ENCODE measurements around the gene TNFSF18. TPM values are rescaled to one million over a fixed set of nuclear protein-coding genes. Genes with fewer than 3 reads are reported as not detected.

Gene TNFSF18
- total and polyA plus RNA-seq, 10 of the 15 experiments (the other 5 are each of a cell fraction or from before 2014, with no cell fraction given), result not detected

GRCh38 chr1:173098117-173098516, 47.4 kb upstream of the TNFSF18 start:
- DNase-seq (ENCODE audit: low read depth, low spot score) (no peak), ATAC-seq (no peak), FAIRE-seq (no peak)
- in situ Hi-C loops (cut with MboI), result no loop called here
- no peaks in the 10 kb centered on the region for H3K4me1 ChIP-seq (ENCODE audit: control insufficient read depth, insufficient read depth, low read length)
- no peak overlapping the region for H2AFZ ChIP-seq (ENCODE audit: control insufficient read depth, low read depth, low read length)
- H3K4me3 ChIP-seq, result no peak overlapping the region
- no peak overlapping the region for H3K27ac ChIP-seq (ENCODE audit: control insufficient read depth, insufficient read depth)
- ChIA-PET CTCF (no interaction called here), RAD21 (ENCODE audit: unreplicated experiment) (no interaction called here), SMC1A (ENCODE audit: uncharacterized antibody, unreplicated experiment) (no interaction called here), POLR2A (no interaction called here)
- H4K20me1 ChIP-seq (ENCODE audit: control insufficient read depth, insufficient read depth), result no peaks in the 10 kb centered on the region
- no peaks in the 10 kb centered on the region for H3K79me2 ChIP-seq (ENCODE audit: control insufficient read depth, insufficient read depth, low read length)
- intact Hi-C loops (cut with micrococcal nuclease; ENCODE audit: unreplicated experiment), result no loop called here
- no peaks in the 10 kb centered on the region for H3K36me3 ChIP-seq (ENCODE audit: control insufficient read depth in 2 of 2, insufficient read depth in 2 of 2, low read length in 1 of 2)
- no peaks in the 10 kb centered on the region; the same call in 2 of the 3 replicates for H3K9me3 ChIP-seq (replicated peaks; ENCODE audit: control insufficient read depth, insufficient read depth, low read length)
- H3K4me2 ChIP-seq (ENCODE audit: control insufficient read depth, insufficient read depth), result no peak overlapping the region
- H3K27me3 ChIP-seq (replicated peaks in 1 of 2; ENCODE audit: control insufficient read depth in 2 of 2, insufficient read depth in 2 of 2, low read length in 1 of 2), result no peaks in the 10 kb centered on the region; a peak in 1 of 4 replicates
- BruUV-seq (replicated peaks), result no TSS peak
- no peak for TF ChIP-seq SMAD5 (IDR thresholded peaks at IDR 0.05; ENCODE audit: low read depth)
- H3K9ac ChIP-seq (ENCODE audit: control insufficient read depth, insufficient read depth, low read length), result no peak overlapping the region

GRCh38 chr1:173097001-173097400, 46.3 kb upstream of the TNFSF18 start:
- intact Hi-C loops (cut with micrococcal nuclease; ENCODE audit: unreplicated experiment), result no loop called here
- ChIA-PET RAD21 (ENCODE audit: unreplicated experiment) (no interaction called here), POLR2A (no interaction called here), CTCF (no interaction called here), SMC1A (ENCODE audit: uncharacterized antibody, unreplicated experiment) (interaction anchor here (1.0 kb wide), 1 partner anchor 12 kb away, joined by 3 read pairs; no protein-coding TSS in a partner anchor)
- Histone ChIP-seq H3K27me3 (replicated peaks in 1 of 2; ENCODE audit: control insufficient read depth in 2 of 2, insufficient read depth in 2 of 2, low read length in 1 of 2) (no peaks in the 10 kb centered on the region; a peak in 1 of 4 replicates), H3K36me3 (ENCODE audit: control insufficient read depth in 2 of 2, insufficient read depth in 2 of 2, low read length in 1 of 2) (no peaks in the 10 kb centered on the region), H3K4me1 (ENCODE audit: control insufficient read depth, insufficient read depth, low read length) (no peaks in the 10 kb centered on the region), H3K27ac (ENCODE audit: control insufficient read depth, insufficient read depth) (no peak overlapping the region), H4K20me1 (ENCODE audit: control insufficient read depth, insufficient read depth) (no peaks in the 10 kb centered on the region), H3K4me2 (ENCODE audit: control insufficient read depth, insufficient read depth) (no peak overlapping the region), H3K9me3 (replicated peaks; ENCODE audit: control insufficient read depth, insufficient read depth, low read length) (no peaks in the 10 kb centered on the region), H3K4me3 (no peak overlapping the region), H3K9ac (ENCODE audit: control insufficient read depth, insufficient read depth, low read length) (no peak overlapping the region), H3K79me2 (ENCODE audit: control insufficient read depth, insufficient read depth, low read length) (no peaks in the 10 kb centered on the region), H2AFZ (ENCODE audit: control insufficient read depth, low read depth, low read length) (no peak overlapping the region)
- no TSS peak for BruUV-seq (replicated peaks)
- DNase-seq (ENCODE audit: low read depth, low spot score), result no peak
- no peak for ATAC-seq
- FAIRE-seq, result no peak
- TF ChIP-seq NR2C2 (IDR thresholded peaks at IDR 0.05; ENCODE audit: borderline replicate concordance, control insufficient read depth, insufficient read length, low read depth) (no peak), ZNF622 (IDR thresholded peaks at IDR 0.05) (no peak), MYB (IDR thresholded peaks at IDR 0.05; ENCODE audit: borderline replicate concordance, low read depth, low read length) (no peak), NBN (IDR thresholded peaks at IDR 0.05) (no peak), REST (IDR thresholded peaks at IDR 0.05; ENCODE audit: low read depth, low read length) (no peak), BRCA1 (IDR thresholded peaks at IDR 0.05; ENCODE audit: low read depth, low read length) (no peak), YBX1 (IDR thresholded peaks at IDR 0.05) (no peak), PML (IDR thresholded peaks at IDR 0.05; ENCODE audit: low read length) (no peak), ELK1 (IDR thresholded peaks at IDR 0.05; ENCODE audit: low read depth, low read length) (no peak), CBX5 (IDR thresholded peaks at IDR 0.05; ENCODE audit: low read depth) (no peak), ZNF24 (IDR thresholded peaks at IDR 0.05) (no peak), MTA2 (IDR thresholded peaks at IDR 0.05; ENCODE audit: low read depth) (no peak), ZNF207 (IDR thresholded peaks at IDR 0.05; ENCODE audit: borderline replicate concordance) (no peak)
- 0% methylated on average over 1 of the region's 1 CpG for WGBS (ENCODE audit: insufficient coverage, insufficient replicate concordance, low lambda C conversion rate, missing lambda C conversion rate)
- in situ Hi-C loops (cut with MboI), result no loop called here

Data from GM12878 (cell line).